ENCODE measurements around the gene POLR1H.
A peak's percentile ranks its signal among the peaks of the same experiment; 100 is the strongest.
"Not testable (repeated sequence)": the region's sequence is repeated elsewhere in the genome, so short reads cannot be mapped to it uniquely, and the experiment has no call there.

POLR1H gene, protein sequence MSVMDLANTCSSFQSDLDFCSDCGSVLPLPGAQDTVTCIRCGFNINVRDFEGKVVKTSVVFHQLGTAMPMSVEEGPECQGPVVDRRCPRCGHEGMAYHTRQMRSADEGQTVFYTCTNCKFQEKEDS

DNA sequence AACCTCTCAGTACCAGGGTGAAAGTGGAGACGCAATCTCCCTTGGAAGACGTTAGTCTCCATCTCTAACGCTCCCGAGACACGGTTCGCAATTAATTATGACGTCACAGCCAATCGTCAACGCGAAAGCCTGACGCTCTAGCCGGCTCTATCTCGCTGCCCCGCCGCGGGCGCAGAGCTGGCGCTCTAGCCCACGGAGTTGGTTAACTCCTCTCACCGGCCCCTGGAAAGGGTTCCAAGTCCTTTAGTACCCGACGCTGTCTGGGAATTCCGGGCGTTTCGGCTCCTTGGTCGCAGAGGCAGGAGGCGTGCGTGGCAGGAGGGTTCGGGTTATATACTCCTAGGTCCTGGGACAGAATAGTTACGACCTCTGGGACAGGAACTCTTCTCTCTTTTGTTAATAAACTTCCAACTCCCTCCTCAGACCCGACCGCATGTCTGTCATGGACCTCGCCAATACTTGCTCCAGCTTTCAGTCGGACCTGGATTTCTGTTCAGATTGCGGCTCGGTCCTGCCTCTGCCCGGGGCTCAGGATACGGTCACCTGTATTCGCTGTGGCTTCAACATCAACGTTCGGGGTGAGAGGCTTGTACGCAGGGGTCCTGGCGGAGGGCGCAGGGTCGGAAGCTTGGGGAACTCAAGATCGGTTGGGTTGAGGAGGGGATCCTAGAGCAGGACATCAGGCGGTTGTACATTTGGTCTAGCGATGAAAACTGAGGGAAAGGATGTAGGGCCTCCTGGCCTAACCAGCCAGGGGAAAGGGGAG is at the start of gene POLR1H:
Gene POLR1H, plus strand, starts transcription at position 174 of the 766 bp plus-strand sequence. Its CDS starts 260 bp downstream, at position 434.
- DNase-seq: peak; percentile 94 to 98 (median 97)

DNA sequence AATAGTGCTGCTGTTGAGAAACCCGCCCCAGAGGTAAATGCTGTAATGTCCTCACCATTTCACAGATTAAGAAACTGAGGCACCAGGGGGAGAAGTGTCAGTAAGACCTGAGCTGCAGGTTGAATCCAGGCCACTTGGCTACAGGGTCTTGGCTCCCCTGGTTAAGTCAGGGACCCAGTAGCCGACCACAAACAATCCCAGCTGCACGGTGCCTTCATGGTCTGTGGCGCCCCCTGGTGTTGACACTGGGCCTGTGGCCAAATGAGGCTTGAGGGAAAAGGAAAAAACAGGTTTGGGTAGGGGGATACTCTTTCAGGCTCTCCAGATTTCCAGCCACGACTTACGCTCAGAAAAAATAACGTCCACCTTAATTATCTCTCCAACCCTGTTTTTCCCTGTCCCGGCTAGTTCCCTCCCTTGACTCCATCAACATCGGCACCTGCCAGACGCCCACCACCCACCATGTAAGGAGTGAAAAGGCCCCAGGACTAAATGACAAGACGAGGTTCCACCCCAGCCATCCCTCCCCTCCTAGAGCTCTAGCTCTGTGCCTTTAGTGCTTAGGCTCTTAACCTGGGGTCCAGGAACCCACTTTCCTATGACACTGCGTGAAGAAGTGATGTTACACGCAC is 47.7 kb upstream of the POLR1H start:
- peak; percentile 31 to 48 (median 44) for DNase-seq

DNA sequence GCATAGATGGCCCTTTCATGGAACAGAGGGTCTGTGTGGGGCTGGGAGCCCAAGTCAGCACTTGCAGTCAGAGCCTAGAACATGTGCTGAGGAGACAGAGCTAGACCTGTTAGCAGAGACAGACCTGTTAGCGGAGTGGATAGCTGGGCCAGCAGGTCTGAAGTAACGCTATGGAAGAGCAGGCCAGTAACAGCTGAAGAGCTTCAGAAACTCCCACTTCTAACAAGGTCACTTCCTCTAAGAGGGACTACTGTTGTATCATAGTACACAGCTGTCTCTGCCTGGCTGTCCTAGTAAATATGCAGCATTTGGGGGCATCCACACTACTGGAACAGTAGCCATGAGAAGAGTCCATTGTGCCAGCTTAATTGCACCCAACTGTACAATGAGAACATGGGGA is 41.2 kb upstream of the POLR1H start:
- no peak for DNase-seq

DNA sequence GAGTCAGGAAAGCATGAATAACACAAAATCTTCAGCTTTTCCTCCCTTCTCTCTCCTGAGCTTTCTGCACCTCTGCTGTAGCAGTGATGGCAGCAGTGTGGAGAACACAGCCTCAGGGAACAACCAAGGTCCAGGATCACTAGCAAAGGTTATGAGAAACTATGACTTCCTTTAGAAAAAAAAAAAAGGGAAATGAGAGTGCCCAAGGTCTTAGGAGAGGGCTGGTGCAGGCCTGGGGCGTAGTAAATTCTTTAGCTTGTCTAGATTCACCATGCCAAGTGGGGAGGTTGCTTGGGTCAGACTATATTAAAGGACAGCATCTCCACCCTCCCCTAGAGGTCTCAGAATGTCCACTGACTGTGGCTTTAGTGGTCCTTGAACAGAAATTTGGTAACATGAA is 40.4 kb upstream of the POLR1H start:
- no peak for DNase-seq

DNA sequence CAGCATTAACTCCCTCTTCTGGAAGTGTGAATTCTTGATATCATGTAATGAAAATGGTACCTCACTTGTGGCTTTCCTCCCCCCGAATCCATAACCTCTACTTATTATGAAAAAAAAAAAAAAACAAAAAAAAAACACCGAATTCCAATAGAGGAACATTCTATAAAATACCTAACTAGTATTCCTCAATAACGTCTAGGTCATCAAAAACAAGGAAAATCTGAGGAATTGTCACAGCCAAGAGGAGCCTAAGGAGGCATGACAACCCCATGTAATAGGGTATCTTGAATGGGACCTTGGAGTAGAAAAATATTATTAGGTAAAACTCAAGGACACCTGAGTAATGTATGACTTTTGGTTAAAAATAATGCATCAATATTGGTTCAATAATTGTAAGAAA is 38.9 kb upstream of the POLR1H start:
- no peak for DNase-seq

DNA sequence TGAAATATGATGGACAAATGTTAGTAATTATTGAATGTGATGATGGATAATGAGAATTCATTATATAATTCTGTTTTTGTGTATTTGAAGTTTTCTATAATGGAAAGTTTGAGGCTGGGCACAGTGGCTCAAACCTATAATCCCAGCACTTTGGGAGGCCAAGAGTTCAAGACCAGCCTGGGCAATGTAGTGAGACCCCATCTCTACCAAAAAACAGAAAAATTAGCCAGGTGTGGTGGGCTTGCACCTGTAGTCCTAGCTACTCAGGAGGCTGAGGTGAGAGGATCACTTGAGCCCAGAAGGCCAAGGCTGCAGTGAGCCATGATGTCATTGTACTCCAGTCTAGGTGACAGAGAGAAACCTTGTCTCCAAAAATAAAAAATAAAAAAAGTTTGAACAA is 38.4 kb upstream of the POLR1H start:
- DNase-seq: not testable (repeated sequence)

DNA sequence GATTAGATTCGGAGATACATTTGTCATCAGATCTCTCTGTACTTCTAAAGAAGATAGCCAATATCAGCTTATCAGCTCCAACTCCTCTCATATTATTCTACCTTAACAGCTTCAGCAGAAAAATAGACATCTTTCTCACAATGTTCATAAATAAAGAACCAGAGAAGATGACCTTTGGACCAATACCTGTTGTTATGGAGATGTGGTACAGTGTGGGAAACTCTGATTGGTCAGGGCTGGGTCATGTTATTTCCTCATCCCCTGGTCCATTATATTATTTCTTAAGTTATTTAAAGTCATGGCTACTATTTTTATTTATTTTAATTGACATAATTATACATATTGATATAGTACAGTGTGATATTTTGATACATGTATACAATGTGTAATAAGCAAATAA is 35.9 kb upstream of the POLR1H start:
- no peak for DNase-seq

DNA sequence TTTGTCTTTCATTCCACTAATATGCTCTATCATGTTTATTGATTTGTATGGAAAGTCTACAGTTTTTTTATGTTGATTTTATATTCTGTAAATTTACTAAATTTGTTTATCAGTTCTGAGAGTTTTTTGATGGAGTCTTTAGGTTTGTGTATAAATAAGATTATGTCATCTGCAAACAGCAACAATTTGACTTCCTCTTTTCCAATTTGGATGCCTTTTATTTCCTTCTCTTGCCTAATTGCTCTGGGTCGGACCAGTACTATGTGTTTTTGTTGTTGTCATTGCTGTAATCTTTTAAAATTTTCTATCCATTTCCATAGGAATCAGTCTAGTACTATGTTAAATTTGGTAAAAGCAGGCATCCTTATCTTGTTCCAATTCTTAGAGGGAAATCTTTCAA is 31.5 kb upstream of the POLR1H start:
- no peak for DNase-seq

DNA sequence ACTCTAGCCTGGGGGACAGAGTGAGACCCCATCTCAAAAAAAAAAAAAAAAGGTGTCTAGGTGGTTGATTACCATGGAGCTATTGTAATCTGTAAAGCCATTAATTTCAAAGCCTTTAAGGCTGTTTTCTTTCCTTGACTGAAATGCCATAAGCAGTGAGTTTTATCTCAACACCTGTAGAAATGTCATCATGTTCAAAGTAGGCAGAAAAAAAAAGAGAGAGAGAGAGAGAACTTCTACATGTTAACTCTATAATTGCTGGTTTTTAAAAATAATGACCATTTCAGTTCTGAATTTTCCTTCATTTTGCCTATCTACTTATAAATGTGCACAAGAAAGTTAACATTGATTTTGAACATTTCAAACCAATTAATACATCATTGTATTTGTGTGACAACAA is 29.7 kb upstream of the POLR1H start:
- no peak for DNase-seq

DNA sequence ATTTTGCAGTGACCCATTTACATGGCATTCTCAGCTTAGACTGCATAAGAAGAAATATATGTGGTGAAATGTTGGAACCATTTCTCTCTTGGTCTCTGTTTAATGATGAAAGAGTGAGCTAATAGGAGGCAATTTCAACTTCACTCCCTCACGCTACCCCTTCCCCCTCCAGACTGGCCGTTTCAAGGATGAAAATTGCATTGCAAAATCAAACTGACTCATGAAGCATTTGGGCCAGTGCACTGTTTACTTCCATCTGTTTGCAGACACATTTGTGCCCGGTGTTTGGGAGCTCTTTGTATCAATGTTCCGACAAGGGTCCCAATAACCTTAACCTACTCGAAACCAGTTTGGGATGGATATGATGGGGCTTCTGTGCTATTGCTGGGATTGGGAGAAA is 27.6 kb upstream of the POLR1H start:
- DNase-seq: not testable (repeated sequence)

DNA sequence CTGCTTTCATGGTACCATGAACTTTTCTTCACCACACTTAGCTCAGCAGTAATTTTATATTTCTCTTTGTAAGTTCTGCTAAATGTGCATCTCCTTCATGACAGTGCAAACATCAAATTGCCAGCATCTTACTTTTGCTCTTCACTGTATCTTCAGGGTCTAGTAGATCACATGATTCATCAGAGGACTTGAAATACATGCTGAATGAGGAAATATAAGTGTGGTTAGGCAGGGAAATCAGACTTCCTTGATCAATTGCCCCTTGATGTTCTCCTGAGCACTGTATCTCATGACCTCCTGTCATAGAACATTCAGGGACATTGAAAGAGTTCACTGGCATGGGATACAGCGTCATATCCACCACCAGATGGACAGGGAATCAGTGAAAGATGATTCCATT is 25.3 kb upstream of the POLR1H start:
- no peak for DNase-seq

DNA sequence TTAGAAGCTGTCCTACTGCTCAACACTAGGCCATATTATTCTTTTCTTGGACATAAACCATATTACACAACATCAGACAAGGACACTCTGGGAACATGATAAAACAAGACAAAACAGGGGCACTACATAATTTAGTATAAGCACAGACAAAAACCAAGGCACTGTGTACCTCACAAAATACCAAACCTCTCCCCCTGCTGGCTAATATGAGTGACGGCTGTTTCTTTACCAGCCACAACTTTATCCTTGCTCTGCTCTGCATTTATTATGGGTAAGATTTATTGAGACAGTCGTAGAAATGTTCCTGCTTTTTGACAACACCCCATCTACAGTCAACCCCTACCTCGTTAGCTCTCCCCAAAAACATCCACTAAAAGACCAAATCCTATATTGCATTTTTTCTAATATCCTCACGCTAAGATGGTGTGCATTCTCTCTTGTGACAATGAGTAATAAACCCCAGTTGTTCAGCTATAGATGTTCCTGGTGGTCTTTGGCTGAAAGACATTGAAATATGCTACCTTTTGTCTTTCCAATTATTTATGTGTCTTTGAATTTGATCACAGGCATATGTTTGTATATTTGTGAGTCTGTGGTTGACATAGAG is 23.8 kb upstream of the POLR1H start:
- peak in 1 of 3 experiments; percentile 5 for DNase-seq

DNA sequence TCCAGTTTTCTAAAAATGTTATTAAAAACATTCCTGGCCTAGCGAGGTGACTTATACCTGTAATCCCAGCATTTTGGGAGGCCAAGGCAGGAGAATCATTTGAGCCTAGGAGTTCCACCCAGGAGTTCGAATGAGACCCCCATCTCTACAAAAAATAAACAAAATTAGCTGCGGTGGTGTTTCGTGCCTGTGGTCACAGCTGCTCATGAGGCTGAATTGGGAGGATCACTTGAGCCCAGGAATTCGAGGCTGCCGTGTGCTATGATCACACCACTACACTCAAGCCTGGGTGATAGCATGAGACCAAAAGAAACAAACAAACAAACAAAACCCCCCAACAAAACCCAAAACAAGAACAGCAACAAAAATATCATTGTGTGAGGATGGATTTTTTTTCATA is 19.8 kb upstream of the POLR1H start:
- DNase-seq: no peak

DNA sequence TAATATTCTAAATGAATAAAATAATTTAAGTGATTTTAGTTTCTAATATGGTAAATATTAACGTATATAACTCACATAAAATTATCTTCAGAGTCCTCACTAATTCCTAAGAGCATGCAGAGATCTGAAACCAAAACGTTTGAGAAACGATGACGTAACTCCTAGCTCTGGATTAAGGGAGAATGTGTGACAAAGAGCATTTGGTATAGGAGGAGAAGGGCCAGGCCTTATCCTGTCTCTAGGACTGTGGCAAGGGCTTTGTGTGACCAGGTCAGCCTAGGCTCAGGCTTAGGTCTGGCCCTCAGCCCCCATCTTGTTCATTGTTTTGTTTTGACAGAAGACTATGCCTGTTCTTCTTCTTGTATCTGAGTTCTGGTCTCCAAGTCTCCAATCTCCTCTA is 19.2 kb upstream of the POLR1H start:
- DNase-seq: no peak

DNA sequence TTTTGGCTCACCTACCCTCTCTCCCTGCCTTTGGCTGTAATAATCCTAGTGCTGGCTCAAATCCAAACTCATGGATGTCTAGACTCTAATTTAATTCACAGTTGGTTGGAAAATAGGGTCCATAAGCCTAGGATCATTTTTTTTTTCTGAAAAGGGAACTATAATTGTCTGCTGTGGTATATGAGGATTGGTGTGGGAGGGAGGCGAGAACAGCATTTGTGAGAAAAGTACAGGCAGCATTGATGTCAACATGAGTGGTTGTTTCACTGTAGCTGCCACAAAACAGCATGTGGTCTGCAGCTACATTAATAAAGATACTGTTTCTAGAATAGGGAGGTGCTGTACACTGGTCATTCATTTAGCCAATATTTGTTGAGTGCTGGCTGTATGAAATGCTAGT is 18.6 kb upstream of the POLR1H start:
- DNase-seq: peak in 1 of 3 experiments; percentile 1

DNA sequence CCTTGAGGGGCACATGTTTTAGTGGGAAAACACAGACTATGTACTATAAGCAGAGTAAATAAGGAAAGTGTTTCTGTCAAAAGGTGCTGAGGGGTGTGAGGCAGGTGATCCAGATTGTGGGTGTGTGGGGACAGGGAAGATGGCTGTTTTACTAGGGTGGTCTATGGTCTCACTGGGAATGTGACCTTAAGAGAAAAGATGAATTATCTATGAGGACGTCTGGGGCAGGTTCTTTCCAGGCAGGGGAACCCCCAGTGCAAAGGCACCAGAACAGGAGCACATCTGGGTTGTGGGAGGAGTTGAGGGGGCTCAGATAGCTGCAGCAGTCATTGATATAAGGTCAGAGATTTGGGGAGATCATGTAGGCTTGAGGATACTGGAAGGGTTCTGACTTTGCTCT is 18.2 kb upstream of the POLR1H start:
- no peak for DNase-seq

DNA sequence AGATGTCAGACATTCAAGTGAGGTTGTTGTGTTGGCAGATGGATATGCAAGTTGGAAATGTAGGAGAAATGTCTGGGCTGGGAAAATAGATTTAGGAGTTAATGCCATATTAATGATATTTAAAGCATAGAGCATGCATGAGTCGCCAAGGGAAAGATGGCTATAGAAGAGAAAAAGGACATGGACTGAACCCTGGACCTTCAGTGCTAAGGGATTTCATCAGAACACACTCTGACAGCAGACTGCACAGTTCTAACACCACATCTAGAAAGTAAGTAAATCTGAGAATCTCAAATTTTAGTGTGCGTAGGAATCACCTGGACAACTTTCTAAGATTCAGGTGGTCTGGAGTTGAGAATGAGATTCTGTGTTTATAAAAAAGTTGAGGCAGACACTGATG is 17.3 kb upstream of the POLR1H start:
- no peak for DNase-seq

DNA sequence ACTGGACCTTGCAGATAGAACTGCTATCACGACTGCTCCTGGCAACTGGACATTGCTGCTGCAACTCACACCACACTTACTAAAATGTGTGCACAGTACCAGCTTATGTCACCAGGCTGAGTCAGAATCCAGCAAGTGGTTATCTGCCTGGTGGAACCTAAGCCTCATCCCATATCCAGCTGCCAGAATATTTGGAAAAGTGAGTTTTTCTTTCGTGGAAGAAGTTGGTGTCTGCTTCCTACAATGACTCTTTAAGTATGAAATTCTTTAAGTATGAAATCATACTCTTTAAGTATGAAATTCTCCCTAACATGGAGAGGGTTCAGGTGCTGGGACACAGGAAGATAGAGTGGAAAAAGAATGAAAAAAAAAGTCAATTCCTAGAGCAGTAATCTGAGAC is 16.4 kb upstream of the POLR1H start:
- no peak for DNase-seq

DNA sequence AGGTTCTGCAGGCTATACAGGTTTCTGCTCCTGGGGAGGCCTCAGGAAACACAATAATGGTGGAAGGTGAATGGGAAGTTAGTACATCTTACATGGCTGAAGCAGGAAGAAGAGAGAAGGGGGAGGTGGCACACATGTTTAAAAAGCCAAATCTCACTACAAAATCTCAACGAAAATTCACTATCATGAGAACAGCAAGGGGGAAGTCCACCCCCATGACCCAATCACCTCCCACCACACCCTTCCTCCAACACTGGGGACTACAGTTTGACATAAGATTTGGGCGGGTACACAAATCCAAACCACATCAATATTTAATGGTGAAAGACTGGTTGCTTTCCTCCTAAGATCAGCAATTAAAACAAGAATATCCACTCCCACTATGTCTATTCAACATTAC is 13.8 kb upstream of the POLR1H start:
- DNase-seq: no peak

DNA sequence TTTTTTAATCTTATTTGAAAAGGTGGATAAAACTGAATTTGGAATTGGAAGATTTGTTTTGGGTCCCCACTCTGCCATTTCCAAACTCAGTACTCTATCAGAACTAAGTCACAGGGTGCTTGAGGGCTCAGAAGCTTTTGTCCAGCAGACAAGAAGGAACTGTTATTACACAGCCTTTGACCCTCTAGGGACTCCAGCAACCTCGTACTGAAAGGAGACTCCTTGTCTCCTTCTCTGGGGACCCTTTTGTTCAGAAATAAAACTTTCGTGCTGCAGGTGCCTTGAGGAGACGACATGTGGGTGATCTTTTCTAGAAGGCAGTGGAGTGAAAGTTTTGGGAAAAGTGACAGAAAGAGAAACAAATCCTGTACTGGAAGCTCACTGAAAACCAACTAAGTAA is 7.4 kb upstream of the POLR1H start:
- no peak for DNase-seq

DNA sequence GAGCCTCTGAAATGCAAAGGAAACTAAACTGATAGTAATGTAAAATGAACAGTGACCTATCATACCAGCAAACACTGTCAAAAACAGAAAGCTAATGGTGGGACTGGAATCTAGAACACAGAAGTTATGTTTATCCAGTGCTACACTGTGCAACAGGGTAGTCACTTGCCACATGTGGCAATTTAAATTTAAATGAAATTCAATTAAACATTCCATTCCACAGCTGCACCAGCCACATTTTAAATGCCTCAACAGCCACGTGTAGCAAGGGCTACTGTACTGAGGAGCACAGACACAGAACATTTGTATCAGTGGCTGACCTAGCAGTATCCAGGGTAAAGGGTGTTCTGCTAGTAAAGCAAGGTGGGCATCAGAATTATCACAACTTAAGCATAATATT is 5.6 kb upstream of the POLR1H start:
- DNase-seq: no peak

DNA sequence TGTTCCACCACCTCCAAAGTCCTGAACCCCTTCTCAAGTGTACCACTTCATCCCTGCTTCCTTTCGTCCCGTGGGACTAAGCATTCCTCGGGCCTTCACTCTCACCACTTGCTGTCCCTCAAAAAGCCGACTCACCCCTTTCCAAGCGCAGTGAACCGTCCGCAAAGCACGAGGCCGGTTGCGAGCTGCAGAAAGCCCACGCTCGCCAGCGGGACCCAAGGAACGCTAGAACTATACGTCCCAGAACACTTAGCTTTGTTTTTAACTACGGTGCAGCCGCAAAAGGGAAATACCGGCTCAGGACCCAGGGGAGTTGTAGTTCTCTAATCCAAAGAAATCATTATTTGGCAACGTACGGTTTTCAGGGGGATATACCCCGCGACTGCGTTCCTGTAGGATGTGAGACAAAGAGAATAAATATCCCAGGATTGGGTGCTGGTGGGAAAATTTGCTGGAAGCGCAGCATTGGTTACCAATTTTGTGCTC is 416 bp upstream of the POLR1H start:
- peak in 1 of 3 experiments; percentile 9 for DNase-seq

DNA sequence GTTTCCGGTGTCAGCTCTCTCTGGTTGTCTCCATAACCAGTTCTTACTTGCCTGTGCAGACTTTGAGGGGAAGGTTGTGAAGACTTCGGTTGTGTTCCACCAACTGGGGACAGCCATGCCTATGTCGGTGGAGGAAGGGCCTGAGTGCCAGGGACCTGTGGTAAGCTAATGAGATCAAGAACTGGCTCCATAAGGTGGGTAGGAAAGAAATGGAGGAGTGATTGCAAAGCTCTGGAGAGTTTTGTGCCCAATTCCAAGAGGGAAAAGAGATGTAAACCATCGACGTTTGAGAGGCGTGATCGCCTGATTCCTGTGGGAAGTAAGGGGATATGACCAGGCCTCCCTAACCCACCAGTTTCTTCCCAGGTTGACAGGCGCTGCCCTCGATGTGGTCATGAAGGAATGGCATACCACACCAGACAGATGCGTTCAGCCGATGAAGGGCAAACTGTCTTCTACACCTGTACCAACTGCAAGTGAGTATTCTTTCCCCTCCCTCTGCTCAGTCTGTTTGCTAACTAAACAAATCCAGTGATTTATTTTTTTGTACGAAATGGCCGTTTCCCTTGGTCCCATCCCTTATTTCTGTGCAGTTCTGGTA is 893 bp downstream of the POLR1H start:
- DNase-seq: peak in 2 of 3 experiments; percentile 34 to 44

Measured in NCI-H1417 (cell line).